ENCODE data around the gene PLEKHJ1.

DNA sequence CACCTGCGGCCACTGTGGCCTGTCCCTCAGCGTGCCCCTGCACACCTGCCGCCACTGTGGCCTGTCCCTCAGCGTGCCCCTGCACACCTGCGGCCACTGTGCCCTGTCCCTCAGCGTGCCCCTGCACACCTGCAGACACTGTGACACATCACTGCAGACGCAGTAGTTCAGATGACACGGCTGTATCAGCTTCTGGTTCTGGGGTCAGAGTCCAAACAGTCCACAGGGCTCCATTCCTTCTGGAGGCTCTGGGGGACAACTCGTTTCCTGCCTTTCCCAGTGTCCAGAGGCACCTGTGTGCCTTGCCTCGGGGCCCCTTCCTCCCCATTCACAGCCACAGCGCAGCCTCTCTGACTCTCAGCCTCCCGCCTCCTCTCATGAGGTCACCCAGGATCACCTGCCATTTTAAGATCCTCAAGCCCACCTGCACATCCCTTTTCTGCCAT, 6.0 kb upstream of the PLEKHJ1 start:
- TF ChIP-seq CTCF (IDR thresholded peaks at IDR 0.05) (no peak), POLR2AphosphoS5 (IDR thresholded peaks at IDR 0.05) (no peak), POLR2A (IDR thresholded peaks at IDR 0.05) (no peak)

Data from gastroesophageal sphincter (tissue), 3 donors.